NCI-H1105 (cell line): ENCODE measurements around the gene LMF1.
"Not testable (repeated sequence)": the region's sequence is repeated elsewhere in the genome, so short reads cannot be mapped to it uniquely, and the experiment has no call there.

Experiments
- DNase-seq: peaks from one replicate; lab custom pipeline; 2025; lab: John Stamatoyannopoulos, UW

LMF1 gene

DNA sequence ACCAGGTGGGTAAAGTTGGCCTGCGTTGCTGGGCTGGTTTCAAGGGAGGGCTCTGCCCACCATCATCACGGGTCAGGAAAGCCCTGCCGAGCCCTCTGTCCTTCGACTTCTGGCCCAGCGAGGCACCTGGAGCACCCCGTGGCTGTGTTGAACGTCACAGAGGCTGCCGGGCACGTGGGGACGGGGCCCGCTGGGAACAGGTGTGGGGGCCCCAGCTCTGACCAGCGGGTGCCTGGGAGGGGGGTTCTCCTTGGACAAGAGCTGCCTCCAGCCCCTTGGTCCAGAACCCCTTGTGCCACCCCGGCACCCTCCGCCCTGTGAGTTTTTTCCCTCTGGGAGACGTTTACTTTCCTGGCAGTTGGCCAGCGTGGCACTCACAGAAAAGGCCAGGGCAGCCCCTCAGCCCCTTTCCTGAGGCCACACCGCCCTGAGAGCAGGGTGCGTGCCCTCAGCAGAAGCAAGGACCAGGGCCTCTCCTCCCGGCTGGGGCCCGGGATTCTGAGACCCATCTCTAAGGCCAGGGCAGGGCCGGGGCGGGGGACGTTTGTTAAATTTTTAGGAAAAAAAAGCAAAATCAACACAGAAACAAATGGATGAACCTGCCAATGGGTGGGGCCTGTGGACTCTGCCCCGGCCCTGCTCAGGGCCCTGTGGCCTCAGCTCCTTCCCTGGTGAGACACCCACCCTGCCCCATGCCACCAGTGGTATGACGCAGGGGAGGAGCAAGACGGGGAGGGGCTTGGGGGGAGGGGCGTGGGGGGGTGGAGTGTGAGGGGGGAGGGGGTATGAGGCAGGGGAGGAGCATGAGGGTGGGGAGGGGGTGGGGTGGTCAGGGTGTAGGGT, 139.0 kb downstream of the LMF1 start:
- no peak for DNase-seq

GRCh38 chr16:830871-831570, 139.8 kb downstream of the LMF1 start:
- no peak for DNase-seq

- DNase-seq = no peak
These were observed 140.5 kb downstream of the LMF1 start for GRCh38 chr16:830107-830870.

- no peak for DNase-seq
These were observed 141.9 kb downstream of the LMF1 start for GRCh38 chr16:828891-829290.

DNA sequence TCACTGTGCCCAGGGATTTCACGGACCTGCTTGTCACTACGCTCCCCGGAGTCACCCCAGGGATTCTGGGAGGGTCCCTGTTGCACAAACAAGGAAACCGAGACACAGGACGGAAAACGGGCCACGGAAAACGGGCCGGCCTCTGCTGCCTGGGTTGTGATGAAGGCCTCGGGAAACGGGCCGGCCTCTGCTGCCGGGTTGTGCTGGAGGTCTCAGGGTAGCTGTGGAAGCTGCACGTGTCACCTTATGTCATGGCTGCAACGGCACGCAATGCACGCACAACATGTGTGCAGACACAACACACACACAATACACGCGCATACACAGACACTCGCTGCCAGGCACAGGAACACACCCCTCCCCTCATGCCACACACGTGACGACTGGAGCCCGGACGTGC, 143.3 kb downstream of the LMF1 start:
- DNase-seq = no peak

DNA sequence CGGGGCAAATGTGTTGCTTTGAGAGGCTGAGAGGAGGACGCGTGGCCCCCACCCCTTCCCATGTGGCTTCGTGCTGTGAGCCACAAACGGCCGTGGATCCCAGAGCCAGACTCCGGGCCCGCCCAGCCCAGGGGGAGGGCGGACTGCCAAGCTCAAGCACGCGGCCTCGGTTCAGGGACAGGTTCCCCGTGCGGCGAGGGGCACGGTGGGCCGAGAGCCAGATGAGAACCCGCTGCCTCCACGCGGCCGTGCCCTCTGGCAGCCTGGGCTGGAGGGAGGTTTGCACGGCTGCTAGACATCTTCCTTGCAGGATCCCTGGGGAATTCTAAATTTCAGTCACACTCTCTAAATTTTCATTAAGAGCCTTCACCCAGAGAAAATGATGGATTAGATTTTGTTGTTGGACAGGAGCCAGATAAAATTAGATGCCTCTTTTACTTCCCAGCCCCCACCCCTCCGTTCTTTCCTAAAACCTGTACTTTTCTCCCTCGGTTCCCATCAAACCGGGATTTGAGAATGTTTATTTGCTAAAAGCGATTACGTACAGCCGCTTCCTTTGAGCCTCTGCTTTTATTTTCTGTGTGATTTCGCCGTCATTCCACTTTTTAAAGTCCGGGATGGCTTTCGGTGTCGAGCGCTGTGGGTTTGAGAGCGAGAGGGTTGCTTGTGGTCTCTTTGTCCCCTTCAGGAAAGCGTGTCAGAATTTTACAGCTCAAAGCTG, 145.3 kb downstream of the LMF1 start:
- no peak for DNase-seq

DNA sequence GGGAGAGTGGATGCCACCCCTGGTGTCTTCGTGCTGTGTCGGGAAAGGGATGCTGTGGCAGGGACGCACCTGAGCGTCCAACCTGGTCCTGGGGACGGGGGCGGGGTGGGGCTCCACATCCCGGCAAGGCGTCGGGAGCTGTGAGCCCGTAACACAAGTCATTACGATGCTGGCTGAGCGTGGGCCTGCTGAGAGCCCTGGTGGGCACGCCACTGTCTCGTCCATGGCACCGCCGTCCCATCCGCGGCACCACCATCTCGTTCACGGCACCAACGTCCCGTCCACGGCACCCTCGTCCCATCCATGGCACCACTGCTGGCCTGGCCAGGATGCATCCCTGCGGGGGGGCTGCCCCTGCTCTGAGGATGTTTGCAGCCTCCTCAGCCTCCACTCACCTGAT, 146.2 kb downstream of the LMF1 start:
- no peak for DNase-seq

- no peak for DNase-seq
These were observed 146.6 kb downstream of the LMF1 start for GRCh38 chr16:824194-824593.

GRCh38 chr16:822909-823297, 147.9 kb downstream of the LMF1 start:
- no peak for DNase-seq

DNA sequence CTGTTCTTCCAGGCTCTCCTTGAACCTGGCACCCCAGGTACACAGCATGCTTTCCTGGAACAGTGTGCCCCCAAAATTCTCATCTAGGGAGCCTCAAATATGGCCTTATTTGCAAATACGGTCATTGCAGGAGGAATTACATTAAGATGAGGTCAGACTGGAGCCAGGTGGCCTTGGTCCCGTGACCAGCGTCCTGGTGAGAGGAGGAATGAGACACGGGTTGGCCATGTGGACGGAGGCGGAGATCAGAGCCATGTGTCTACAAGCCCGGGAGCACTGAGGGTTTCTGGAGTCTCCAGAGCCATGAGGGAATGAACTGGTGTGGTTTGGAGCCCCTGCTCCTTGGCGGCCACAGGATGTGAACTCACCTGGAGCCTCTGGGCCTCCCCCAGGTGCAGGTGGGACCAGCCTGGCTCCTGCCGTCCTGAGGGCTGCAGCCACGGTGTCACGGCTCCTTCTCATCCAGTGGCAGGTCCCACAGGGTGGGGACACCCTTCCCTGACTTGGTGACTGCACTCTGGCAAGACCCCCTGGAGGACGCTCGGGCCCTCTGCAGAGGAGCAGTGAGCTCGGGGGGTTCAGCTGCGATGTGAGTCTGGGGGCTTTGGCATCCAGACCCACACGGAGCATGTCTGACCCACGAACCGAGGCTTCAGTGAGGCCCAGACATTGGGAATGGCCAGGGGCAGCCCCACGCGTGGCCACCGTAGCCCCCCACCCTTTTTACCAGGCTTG, 148.4 kb downstream of the LMF1 start:
- no peak for DNase-seq

DNA sequence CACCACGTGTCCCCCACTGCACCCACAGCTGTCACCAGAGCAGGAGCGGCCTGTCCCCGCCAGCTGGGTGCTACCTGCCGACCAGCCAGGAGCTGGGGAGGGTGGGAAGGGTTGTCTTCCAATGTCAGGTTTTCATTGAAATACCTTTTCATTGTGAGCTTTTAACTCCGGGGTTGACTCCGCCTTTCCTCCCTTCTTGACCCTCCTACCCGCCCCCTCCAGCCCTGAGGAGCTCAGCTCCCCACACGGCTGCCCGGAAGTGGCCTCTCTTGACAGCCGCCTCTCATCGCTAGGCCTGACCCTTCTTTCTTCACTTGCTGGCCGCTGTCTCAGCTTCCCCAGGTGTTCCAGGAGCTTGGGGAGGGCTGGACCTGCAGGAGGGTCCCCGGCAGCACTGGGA, 149.0 kb downstream of the LMF1 start:
- DNase-seq = no peak

DNA sequence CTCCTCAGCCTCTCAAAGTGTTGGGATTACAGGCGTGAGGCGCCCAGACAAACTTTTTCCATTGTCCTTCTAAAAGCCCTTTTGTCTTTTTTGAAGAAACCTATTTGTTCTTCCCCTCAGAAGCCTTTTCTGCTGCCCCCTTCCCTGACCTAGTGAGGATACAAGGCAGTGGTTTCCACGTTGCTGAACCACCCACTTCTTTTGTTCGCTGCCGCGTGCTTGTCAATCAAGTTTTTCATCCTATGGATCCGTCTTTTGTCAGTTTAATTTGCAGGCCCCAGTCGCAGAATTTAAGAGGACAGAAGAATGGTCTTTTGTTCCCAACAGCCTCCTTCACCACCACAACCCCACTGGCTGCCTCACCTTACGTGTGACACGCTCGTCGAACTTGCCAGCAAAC, 150.0 kb downstream of the LMF1 start:
- DNase-seq = no peak

DNA sequence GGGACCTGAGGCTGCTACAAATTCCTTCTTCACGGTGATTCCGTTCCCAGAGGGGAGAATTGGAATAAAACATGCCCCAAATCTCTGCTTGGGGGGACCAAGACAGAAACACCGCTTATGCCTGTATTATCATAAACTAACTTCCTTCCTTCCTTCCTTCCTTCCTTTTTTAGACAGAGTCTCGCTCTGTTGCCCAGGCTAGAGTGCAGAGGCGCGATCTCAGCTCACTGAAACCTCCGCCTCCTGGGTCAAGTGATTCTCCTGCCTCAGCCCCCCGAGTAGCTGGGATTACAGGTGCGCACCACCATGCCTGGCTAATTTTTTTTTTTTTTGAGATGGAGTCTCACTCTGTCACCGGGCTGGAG, 150.8 kb downstream of the LMF1 start:
- not testable (repeated sequence) for DNase-seq

DNA sequence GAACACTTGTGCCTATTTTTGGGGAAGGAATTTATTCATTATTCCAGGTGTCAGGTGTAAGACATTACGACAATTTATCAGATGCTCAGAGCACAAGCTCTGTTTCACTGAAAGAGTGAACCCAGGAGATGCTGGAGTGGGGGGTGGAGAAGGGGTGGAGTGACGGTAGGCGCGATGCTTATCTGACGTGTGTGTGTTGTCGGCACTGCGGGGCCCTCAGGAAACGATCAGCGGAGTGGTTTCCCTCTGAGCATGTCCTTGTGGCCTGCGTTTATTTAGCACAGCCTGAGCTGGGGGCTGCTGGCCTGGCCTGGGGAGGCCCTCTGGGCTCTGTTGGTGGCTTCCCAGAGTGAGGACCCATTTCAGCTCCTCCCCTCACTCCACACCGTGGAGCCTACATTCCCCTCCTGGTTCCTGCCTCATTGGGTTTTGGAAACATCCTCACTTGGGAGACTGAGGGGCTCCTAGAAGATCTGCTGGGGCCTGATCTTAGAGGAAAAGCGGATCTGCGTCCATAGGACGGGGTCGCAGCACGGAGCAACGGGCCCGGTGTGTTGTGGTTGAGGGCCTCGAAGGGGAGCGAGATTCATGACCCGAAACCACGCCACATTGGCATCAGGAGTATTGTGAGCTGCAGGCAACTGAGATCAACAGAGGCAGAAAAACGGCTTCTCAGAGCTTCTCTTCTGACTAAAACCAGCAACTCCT, 151.3 kb downstream of the LMF1 start:
- no peak for DNase-seq

DNA sequence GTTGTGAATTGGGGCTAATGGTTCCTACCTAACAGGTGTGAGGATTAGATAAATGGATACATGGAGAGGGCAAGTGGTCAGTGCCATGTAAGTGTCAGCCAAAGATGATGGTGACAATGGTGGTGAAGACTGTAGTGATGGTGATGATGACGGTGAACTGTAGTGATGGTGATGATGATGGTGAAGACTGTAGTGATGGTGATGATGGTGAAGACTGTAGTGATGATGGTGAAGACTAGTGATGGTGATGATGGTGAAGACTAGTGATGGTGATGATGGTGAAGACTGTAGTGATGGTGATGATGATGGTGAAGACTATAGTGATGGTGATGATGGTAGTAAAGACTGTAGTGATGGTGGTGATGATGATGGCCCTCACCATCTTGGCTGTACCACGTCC, 152.2 kb downstream of the LMF1 start:
- no peak for DNase-seq

DNA sequence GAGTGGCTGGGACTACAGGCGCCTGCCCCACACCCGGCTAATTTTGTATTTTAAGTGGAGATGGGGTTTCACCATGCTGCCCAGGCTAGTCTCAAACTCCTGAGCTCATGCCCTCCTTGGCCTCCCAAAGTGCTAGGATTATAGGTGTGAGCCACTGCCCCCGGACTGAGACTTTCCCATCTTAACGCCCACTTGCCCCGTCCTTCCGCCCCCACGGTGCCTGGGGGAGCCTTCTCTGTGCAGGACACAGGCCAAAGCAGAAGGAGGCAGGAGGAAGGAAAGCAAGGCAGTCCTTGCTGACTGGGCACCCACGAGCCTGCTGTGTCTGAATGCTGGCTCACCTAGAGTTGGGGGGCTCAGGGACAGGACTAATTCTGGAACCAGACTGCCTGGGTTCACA, 152.7 kb downstream of the LMF1 start:
- no peak for DNase-seq

DNA sequence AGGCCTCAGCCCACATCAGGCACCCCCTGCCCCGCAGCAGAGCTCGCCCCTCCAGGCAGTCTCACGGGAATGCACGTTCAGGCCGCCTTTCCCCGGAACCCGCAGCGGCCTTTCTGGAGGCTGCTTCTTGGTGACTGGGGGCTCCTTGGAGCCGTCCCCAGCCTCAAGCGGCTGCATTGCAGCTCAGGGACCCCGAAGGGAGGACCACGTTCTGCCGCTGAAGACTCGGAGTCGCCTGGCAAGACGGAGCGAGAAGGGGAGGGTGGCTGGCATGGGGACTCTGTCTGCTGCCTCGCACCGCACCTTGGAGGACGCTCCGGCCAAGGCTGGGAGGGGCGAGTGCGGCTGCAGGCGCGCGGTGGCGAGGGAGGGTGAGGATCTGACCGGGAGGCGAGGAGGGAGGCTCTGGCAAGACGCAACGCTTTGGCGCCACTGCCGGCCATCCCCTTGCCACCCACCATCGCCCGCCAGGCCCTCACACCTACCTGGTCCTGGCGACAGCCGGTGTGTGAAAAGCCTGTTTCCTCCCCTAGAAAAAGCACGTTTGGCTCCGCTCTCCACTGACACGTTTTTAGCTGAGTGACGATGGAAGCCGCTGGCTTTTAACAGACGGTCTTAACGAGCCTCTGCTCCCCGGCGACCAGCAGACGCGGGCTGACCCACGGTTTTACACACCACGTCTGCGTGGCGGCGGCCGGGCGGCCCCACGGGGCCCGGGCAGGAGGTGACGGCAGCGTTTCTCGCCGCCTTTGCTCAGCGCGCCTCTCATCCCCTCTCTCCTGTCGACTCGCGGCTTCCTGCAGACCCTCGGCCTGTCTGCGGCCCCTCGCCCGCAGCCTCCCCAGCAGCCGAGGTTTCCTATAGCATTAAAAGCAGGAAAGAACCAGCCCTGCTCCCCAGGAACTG, 153.5 kb downstream of the LMF1 start:
- no peak for DNase-seq

- no peak for DNase-seq
These were observed 154.9 kb downstream of the LMF1 start for GRCh38 chr16:815861-816260.

DNA sequence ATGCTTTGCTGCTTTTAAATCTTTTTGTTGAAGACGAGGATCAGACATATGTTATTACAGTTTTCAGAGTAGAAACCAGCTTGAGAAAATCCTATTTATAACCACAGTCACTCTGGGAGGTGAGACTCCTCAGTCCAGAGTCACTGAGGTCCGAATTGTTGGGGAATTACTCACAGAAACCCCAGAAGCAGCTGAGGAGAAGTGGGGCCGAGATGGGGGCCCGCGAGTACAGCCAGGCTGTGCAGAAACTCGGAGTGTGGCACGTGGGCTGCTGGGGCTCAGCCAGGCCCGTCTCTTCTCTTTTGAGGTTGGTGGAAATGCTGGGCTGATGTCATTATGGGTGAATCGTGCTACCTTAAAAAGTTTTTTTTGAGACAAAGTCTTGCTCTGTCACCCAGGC, 155.8 kb downstream of the LMF1 start:
- no peak for DNase-seq

DNA sequence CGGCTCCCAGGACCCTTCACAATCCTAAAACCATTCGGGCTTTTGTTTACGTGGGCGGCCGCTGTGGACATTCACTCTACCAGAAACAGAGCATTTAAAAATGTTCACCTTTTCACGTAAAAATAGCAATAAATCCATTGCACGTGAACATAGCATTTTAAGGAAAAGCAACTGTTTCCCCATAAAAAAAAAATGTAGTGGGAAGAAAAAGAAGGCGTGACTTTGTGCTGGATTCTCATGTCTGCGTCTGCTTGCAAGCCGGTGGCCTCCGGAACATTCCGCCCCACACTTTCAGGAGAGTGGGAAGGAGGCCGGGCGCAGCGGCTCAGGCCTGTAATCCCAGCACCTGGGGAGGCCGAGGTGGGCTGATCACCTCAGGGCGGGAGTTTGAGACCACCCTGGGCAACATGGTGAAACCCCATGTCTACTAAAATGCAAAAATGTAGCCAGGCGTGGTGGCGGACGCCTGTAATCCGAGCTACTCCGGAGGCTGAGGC, 156.8 kb downstream of the LMF1 start:
- DNase-seq = no peak
